Activated CD4-positive, CD25-positive, alpha-beta regulatory T cell treated with anti-CD3 and anti-CD28 coated beads, Interleukin-2, amount 50 U/mL, for 72 hours (primary cell): Measurements from ENCODE around the gene ZBTB7C.

ENCODE experiments used
- DNase-seq: peaks from one replicate; pipeline ENCODE4 v3.0.0; 2021

ZBTB7C gene

GRCh38 chr18:48244530-48244929 lies 164.7 kb downstream of the ZBTB7C start:
- DNase-seq, result no peak

- DNase-seq, result no peak
Observed at GRCh38 chr18:48238636-48239035, 170.5 kb downstream of the ZBTB7C start.

- DNase-seq, result no peak
Observed at GRCh38 chr18:48238206-48238605, 171.0 kb downstream of the ZBTB7C start.

GRCh38 chr18:48236822-48237221 lies 172.4 kb downstream of the ZBTB7C start:
- no peak for DNase-seq

GRCh38 chr18:48230467-48231113 lies 178.6 kb downstream of the ZBTB7C start:
- no peak for DNase-seq

GRCh38 chr18:48229552-48229981 lies 179.6 kb downstream of the ZBTB7C start:
- DNase-seq, result no peak

GRCh38 chr18:48228841-48229240 lies 180.3 kb downstream of the ZBTB7C start:
- no peak for DNase-seq

- DNase-seq, result no peak
Observed at GRCh38 chr18:48228301-48228715, 180.9 kb downstream of the ZBTB7C start.

- DNase-seq, result no peak
Observed at GRCh38 chr18:48227206-48227605, 182.0 kb downstream of the ZBTB7C start.

- no peak for DNase-seq
Observed at GRCh38 chr18:48226401-48226800, 182.8 kb downstream of the ZBTB7C start.

GRCh38 chr18:48222118-48222517 lies 187.1 kb downstream of the ZBTB7C start:
- DNase-seq, result no peak

- DNase-seq, result no peak
Observed at GRCh38 chr18:48219810-48220499, 189.2 kb downstream of the ZBTB7C start.

GRCh38 chr18:48219037-48219809 lies 190.0 kb downstream of the ZBTB7C start:
- no peak for DNase-seq

GRCh38 chr18:48218285-48219022 lies 190.7 kb downstream of the ZBTB7C start:
- no peak for DNase-seq

GRCh38 chr18:48217258-48218250 lies 191.6 kb downstream of the ZBTB7C start:
- no peak for DNase-seq

- DNase-seq, result no peak
Observed at GRCh38 chr18:48216639-48217257, 192.4 kb downstream of the ZBTB7C start.

GRCh38 chr18:48215876-48216638 lies 193.1 kb downstream of the ZBTB7C start:
- no peak for DNase-seq

- DNase-seq, result no peak
Observed at GRCh38 chr18:48213791-48214190, 195.4 kb downstream of the ZBTB7C start.

- DNase-seq, result no peak
Observed at GRCh38 chr18:48208432-48209140, 200.6 kb downstream of the ZBTB7C start.

- no peak for DNase-seq
Observed at GRCh38 chr18:48207733-48208132, 201.4 kb downstream of the ZBTB7C start.
